Measurements from ENCODE around the gene WDFY4. TPM values are rescaled to one million over a fixed set of nuclear protein-coding genes. Genes with fewer than 3 reads are reported as not detected.

Gene WDFY4
- total and polyA plus RNA-seq, 4 donors, result 4.6 to 26.9 (median 13.5) TPM

DNA sequence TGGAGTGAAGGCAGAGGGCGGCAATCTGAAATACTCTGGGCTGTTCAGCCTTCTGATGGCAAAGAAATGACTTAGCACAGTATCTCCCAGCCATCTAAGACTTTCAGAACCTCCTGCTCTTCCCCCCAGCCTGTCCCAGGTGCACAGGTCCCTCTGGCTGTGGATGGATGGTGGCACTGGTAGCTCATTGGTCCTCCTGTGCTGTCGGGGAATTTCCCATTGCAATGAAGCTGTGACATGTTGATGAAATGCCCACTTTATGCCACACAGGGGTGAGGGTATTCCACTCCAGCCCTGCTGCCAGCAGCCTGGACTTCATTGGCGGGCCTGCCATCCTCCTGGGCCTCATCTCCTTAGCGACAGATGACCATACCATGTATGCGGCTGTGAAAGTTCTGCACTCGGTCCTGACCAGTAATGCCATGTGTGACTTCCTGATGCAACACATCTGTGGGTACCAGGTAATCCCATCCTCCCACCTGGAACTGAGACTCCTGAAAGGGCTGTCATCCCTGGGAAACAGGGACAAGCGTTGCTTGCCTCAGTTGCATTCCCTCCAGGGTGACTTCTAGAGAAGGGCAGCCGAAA is 105.9 kb downstream of the WDFY4 start:
- DNase-seq (no peak), ATAC-seq (ENCODE audit: insufficient read depth, low FRiP score) (no peak)
- TF ChIP-seq, protein P1, sequence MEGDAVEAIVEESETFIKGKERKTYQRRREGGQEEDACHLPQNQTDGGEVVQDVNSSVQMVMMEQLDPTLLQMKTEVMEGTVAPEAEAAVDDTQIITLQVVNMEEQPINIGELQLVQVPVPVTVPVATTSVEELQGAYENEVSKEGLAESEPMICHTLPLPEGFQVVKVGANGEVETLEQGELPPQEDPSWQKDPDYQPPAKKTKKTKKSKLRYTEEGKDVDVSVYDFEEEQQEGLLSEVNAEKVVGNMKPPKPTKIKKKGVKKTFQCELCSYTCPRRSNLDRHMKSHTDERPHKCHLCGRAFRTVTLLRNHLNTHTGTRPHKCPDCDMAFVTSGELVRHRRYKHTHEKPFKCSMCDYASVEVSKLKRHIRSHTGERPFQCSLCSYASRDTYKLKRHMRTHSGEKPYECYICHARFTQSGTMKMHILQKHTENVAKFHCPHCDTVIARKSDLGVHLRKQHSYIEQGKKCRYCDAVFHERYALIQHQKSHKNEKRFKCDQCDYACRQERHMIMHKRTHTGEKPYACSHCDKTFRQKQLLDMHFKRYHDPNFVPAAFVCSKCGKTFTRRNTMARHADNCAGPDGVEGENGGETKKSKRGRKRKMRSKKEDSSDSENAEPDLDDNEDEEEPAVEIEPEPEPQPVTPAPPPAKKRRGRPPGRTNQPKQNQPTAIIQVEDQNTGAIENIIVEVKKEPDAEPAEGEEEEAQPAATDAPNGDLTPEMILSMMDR (IDR thresholded peaks at IDR 0.05; ENCODE audit: control extremely low read depth, extremely low read depth), result no peak
- no peak overlapping the region for H3K4me3 ChIP-seq
- peaks cover 0 to under 1% (median 0%) of the 10 kb centered on the region in 4 donors for H3K9me3 ChIP-seq (ENCODE audit: control insufficient read depth in 4 of 4, insufficient read depth in 3 of 4, low read length in 3 of 4)
- WGBS, 2 donors, result 82 to 92% methylated on average over 8 of the region's 8 CpGs
- no peak overlapping the region for H3K9ac ChIP-seq (ENCODE audit: insufficient read depth in 1 of 2, low read length in 2 of 2)
- H3K27me3 ChIP-seq (ENCODE audit: control insufficient read depth in 3 of 3, insufficient read depth in 3 of 3, low read length in 2 of 3), result peaks cover 0 to 7% (median 0%) of the 10 kb centered on the region in 3 donors
- no peak overlapping the region for H3K27ac ChIP-seq (ENCODE audit: low read depth in 1 of 2, low read length in 1 of 2)
- H3K4me1 ChIP-seq (ENCODE audit: control insufficient read depth in 5 of 5, insufficient read depth in 5 of 5, low read length in 5 of 5), result peaks cover 0 to 14% (median 11%) of the 10 kb centered on the region in 5 donors
- H3K36me3 ChIP-seq (ENCODE audit: control insufficient read depth in 4 of 4, insufficient read depth in 4 of 4, low read length in 4 of 4), result no peaks in the 10 kb centered on the region

GRCh38 chr10:48791267-48791928 is 106.7 kb downstream of the WDFY4 start:
- no peak for DNase-seq
- Histone ChIP-seq H3K27me3 (ENCODE audit: control insufficient read depth in 3 of 3, insufficient read depth in 3 of 3, low read length in 2 of 3) (peaks cover 0 to 7% (median 0%) of the 10 kb centered on the region in 3 donors), H3K4me3 (no peak overlapping the region), H3K9me3 (ENCODE audit: control insufficient read depth in 4 of 4, insufficient read depth in 3 of 4, low read length in 3 of 4) (peaks cover 0 to 3% (median 0%) of the 10 kb centered on the region in 4 donors), H3K4me1 (ENCODE audit: control insufficient read depth in 5 of 5, insufficient read depth in 5 of 5, low read length in 5 of 5) (peaks cover 0 to 14% (median 11%) of the 10 kb centered on the region in 5 donors), H3K27ac (ENCODE audit: low read depth in 1 of 2, low read length in 1 of 2) (no peak overlapping the region), H3K9ac (ENCODE audit: insufficient read depth in 1 of 2, low read length in 2 of 2) (no peak overlapping the region), H3K36me3 (ENCODE audit: control insufficient read depth in 4 of 4, insufficient read depth in 4 of 4, low read length in 4 of 4) (no peaks in the 10 kb centered on the region)
- ATAC-seq (ENCODE audit: insufficient read depth, low FRiP score), result no peak
- WGBS, 2 donors, result 71 to 89% methylated on average over 6 of the region's 6 CpGs
- TF ChIP-seq, protein P1 (IDR thresholded peaks at IDR 0.05; ENCODE audit: control extremely low read depth, extremely low read depth), result no peak

DNA sequence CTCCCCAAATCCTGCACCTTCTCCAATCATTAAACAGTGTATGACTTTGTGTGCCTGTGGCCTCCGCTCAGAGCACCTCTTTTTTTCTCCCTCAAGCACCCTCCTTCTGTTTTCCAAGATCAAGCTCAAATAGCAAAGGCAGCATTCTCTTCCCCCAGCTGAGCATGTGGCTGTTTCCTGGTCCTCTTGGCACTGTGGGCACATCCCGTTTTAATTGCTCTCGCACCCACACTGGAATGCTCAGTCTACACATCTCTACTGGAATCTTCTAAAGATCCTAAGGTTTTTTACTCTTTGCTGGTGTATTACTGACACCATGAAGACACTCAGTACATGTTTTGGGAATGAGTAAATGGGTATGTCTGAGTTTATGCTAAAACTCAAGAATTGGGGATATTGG is 107.4 kb downstream of the WDFY4 start:
- ATAC-seq (ENCODE audit: insufficient read depth, low FRiP score) (no peak), DNase-seq (no peak)
- H3K27ac ChIP-seq (ENCODE audit: low read depth in 1 of 2, low read length in 1 of 2), result no peak overlapping the region
- 57 to 72% methylated on average over 3 of the region's 3 CpGs for WGBS, 2 donors
- TF ChIP-seq, protein P1 (IDR thresholded peaks at IDR 0.05; ENCODE audit: control extremely low read depth, extremely low read depth), result no peak
- peaks cover 0 to 7% (median 0%) of the 10 kb centered on the region in 3 donors for H3K27me3 ChIP-seq (ENCODE audit: control insufficient read depth in 3 of 3, insufficient read depth in 3 of 3, low read length in 2 of 3)
- H3K9ac ChIP-seq (ENCODE audit: insufficient read depth in 1 of 2, low read length in 2 of 2), result no peak overlapping the region
- H3K4me3 ChIP-seq, result no peak overlapping the region
- peaks cover 0 to 13% (median 11%) of the 10 kb centered on the region in 5 donors for H3K4me1 ChIP-seq (ENCODE audit: control insufficient read depth in 5 of 5, insufficient read depth in 5 of 5, low read length in 5 of 5)
- no peaks in the 10 kb centered on the region for H3K36me3 ChIP-seq (ENCODE audit: control insufficient read depth in 4 of 4, insufficient read depth in 4 of 4, low read length in 4 of 4)
- H3K9me3 ChIP-seq (ENCODE audit: control insufficient read depth in 4 of 4, insufficient read depth in 3 of 4, low read length in 3 of 4), result peaks cover 0 to 3% (median 0%) of the 10 kb centered on the region in 4 donors

Measured in lung (tissue), 12 donors.